ENCODE results near the gene GJC1. TPM values are rescaled to one million over a fixed set of nuclear protein-coding genes. Genes with fewer than 3 reads are reported as not detected.

Gene GJC1
- polyA plus RNA-seq, 2 of the 4 experiments (the other 2 are of a cell fraction) = 21.2 to 22.1 TPM

GRCh38 chr17:44879376-44879775, 49.3 kb upstream of the GJC1 start (continued):
- TF ChIP-seq USF2 (IDR thresholded peaks at IDR 0.05) (no peak), CBX8 (IDR thresholded peaks at IDR 0.05) (no peak)

GRCh38 chr17:44878627-44879221, 48.6 kb upstream of the GJC1 start:
- Histone ChIP-seq H3K4me3 (no peak overlapping the region), H3K9me3 (no peaks in the 10 kb centered on the region), H3K27ac (no peak overlapping the region), H3K4me1 (no peaks in the 10 kb centered on the region), H3K4me2 (no peak overlapping the region)
- DNase-seq (ENCODE audit: low read depth in 1 of 2, low spot score in 1 of 2) = peak; percentile 45 to 80
- CTCF ChIA-PET = interaction anchor here (0.6 to 45.1 kb wide), 48 partner anchors 12 to 254 kb away, joined by 3 to 1787 read pairs (median 5); partner anchors contain the start of genes EFTUD2 and HIGD1B
- peak; percentile 68 for FAIRE-seq
- peak; percentile 80 to 85; a peak in 5 of 6 replicates for ATAC-seq
- WGBS (ENCODE audit: missing lambda C conversion rate) = 37% methylated on average over 6 of the region's 6 CpGs
- POLR2A ChIA-PET = interaction anchor here (0.6 to 1.5 kb wide), 2 partner anchors 15 to 50 kb away, joined by 3 to 4 read pairs; no protein-coding TSS in a partner anchor
- TF ChIP-seq HOXB13 (CRISPR knock-in tag; IDR thresholded peaks at IDR 0.05; ENCODE audit: low read depth) (no peak), RCOR1 (IDR thresholded peaks at IDR 0.05; ENCODE audit: low read depth, low read length) (no peak), EP300 (IDR thresholded peaks at IDR 0.05) (no peak), SMC3 (IDR thresholded peaks at IDR 0.05) (peak; percentile 74), CTCF (IDR thresholded peaks at IDR 0.05) (peak; percentile 94), SREBF2 (IDR thresholded peaks at IDR 0.05) (no peak), RAD21 (conservative IDR thresholded peaks at IDR 0.05 in 1 of 2, IDR thresholded peaks at IDR 0.05 in 1 of 2) (peak; percentile 54), HEYL (CRISPR knock-in tag; IDR thresholded peaks at IDR 0.05) (no peak)

- 90% methylated on average over 5 of the region's 5 CpGs for WGBS (ENCODE audit: missing lambda C conversion rate)
- H3K27ac ChIP-seq = no peak overlapping the region
- FAIRE-seq (no peak), DNase-seq (ENCODE audit: low read depth in 1 of 2, low spot score in 1 of 2) (no peak), ATAC-seq (no peak)
- H3K4me2 ChIP-seq = no peak overlapping the region
- H3K4me1 ChIP-seq = peaks cover 3% of the 10 kb centered on the region; the same call in 1 of the 3 replicates
- ChIA-PET POLR2A (no interaction called here), CTCF (interaction anchor here (0.6 to 45.1 kb wide), 11 partner anchors 11 to 1017 kb away, joined by 3 to 1787 read pairs (median 15); partner anchors contain the start of genes EFTUD2, HIGD1B, MAPT and PLCD3)
- H3K9me3 ChIP-seq = no peaks in the 10 kb centered on the region
- no peak for TF ChIP-seq TFCP2L1 (CRISPR knock-in tag; IDR thresholded peaks at IDR 0.05)
- no peak for TF ChIP-seq TP53 (CRISPR knock-in tag; IDR thresholded peaks at IDR 0.05)
- TF ChIP-seq MAFK (IDR thresholded peaks at IDR 0.05; ENCODE audit: partially characterized antibody) = peak; percentile 64
- H3K4me3 ChIP-seq = no peak overlapping the region
These were observed 47.0 kb upstream of the GJC1 start for GRCh38 chr17:44877121-44877520.

GRCh38 chr17:44875761-44876160, 45.7 kb upstream of the GJC1 start:
- H3K9me3 ChIP-seq = no peaks in the 10 kb centered on the region
- H3K4me2 ChIP-seq = no peak overlapping the region
- no peak overlapping the region for H3K27ac ChIP-seq
- DNase-seq (ENCODE audit: low read depth in 1 of 2, low spot score in 1 of 2) = no peak
- no peak for TF ChIP-seq MAFK (IDR thresholded peaks at IDR 0.05; ENCODE audit: partially characterized antibody)
- WGBS (ENCODE audit: missing lambda C conversion rate) = 97% methylated on average over 6 of the region's 6 CpGs
- ChIA-PET POLR2A (no interaction called here), CTCF (interaction anchor here (1.4 to 45.1 kb wide), 4 partner anchors 9 to 100 kb away, joined by 3 to 1787 read pairs (median 149); no protein-coding TSS in a partner anchor)
- H3K4me3 ChIP-seq = no peak overlapping the region
- no peak for FAIRE-seq
- peaks cover 3% of the 10 kb centered on the region; the same call in 1 of the 3 replicates for H3K4me1 ChIP-seq
- ATAC-seq = no peak

GRCh38 chr17:44872131-44872768, 42.2 kb upstream of the GJC1 start:
- Histone ChIP-seq H3K9me3 (no peaks in the 10 kb centered on the region), H3K27ac (no peak overlapping the region), H3K4me3 (no peak overlapping the region), H3K4me2 (no peak overlapping the region), H3K4me1 (peaks cover 3% of the 10 kb centered on the region; the same call in 1 of the 3 replicates)
- ChIA-PET POLR2A (no interaction called here), CTCF (interaction anchor here (1.1 to 45.1 kb wide), 4 partner anchors 6 to 96 kb away, joined by 3 to 1787 read pairs (median 150); no protein-coding TSS in a partner anchor)
- no peak for DNase-seq (ENCODE audit: low read depth in 1 of 2, low spot score in 1 of 2)
- FAIRE-seq = no peak
- ATAC-seq = peak in 1 of 2 experiments; percentile 30; a peak in 3 of 6 replicates
- WGBS (ENCODE audit: missing lambda C conversion rate) = 75% methylated on average over 9 of the region's 9 CpGs
- TF ChIP-seq EHMT2 (IDR thresholded peaks at IDR 0.05; ENCODE audit: low read depth) = no peak
- TF ChIP-seq CBX2 (IDR thresholded peaks at IDR 0.05; ENCODE audit: borderline replicate concordance, low read depth) = no peak
- no peak for TF ChIP-seq POLR2AphosphoS2 (conservative IDR thresholded peaks at IDR 0.05; ENCODE audit: low read length)
- no peak for TF ChIP-seq HMGXB4 (CRISPR knock-in tag; IDR thresholded peaks at IDR 0.05; ENCODE audit: borderline replicate concordance)
- no peak for TF ChIP-seq KDM1A (IDR thresholded peaks at IDR 0.05; ENCODE audit: low read depth)
- TF ChIP-seq NR3C1 (IDR thresholded peaks at IDR 0.05) = no peak
- no peak for TF ChIP-seq CEBPB (IDR thresholded peaks at IDR 0.05)
- TF ChIP-seq FOSB (CRISPR knock-in tag; IDR thresholded peaks at IDR 0.05) = no peak
- no peak for TF ChIP-seq MAX (IDR thresholded peaks at IDR 0.05)
- TF ChIP-seq JUN (IDR thresholded peaks at IDR 0.05) = no peak
- no peak for TF ChIP-seq ZFP36 (IDR thresholded peaks at IDR 0.05; ENCODE audit: borderline replicate concordance, partially characterized antibody)
